Measurements from ENCODE around the gene SRSF6. TPM values are rescaled to one million over a fixed set of nuclear protein-coding genes. Genes with fewer than 3 reads are reported as not detected.

SRSF6 gene
- total and polyA plus RNA-seq, 2 of the 4 experiments (the other 2 are of a cell fraction) = 72.4 to 134 TPM

GRCh38 chr20:43490038-43490437, 32.3 kb downstream of the SRSF6 start:
- H3K27me3 ChIP-seq (ENCODE audit: control insufficient read depth, insufficient read depth, low read length) = peaks cover 3% of the 10 kb centered on the region
- DNase-seq (peak; percentile 15), ATAC-seq (ENCODE audit: low read depth) (peak; percentile 81)
- WGBS, 2 experiments (ENCODE audit: extremely low coverage in 2 of 2, insufficient read length in 1 of 2) = 75% methylated on average over 1 of the region's 2 CpGs; no CpG with 5 or more reads in 1 of the 2 experiments
- H3K9ac ChIP-seq (ENCODE audit: low read depth, low read length) = no peak overlapping the region
- H2BK20ac ChIP-seq (ENCODE audit: low read depth, low read length) = no peak overlapping the region
- H3K18ac ChIP-seq (ENCODE audit: low read depth, low read length) = no peak overlapping the region
- no TSS peak for BruUV-seq (replicated peaks)
- no peak overlapping the region for H4K91ac ChIP-seq (ENCODE audit: insufficient read depth, low read depth, low read length)
- no peak overlapping the region for H3K27ac ChIP-seq (ENCODE audit: insufficient read depth, low read length)
- no peak for TF ChIP-seq USF2 (IDR thresholded peaks at IDR 0.05; ENCODE audit: low read depth, low read length)
- TF ChIP-seq FOS (IDR thresholded peaks at IDR 0.05; ENCODE audit: low read depth, low read length) = no peak
- no peak for TF ChIP-seq MAZ (IDR thresholded peaks at IDR 0.05; ENCODE audit: borderline replicate concordance, low read depth, low read length)
- TF ChIP-seq POLR2A (IDR thresholded peaks at IDR 0.05; ENCODE audit: low read depth, low read length) = no peak
- TF ChIP-seq CTCF (conservative IDR thresholded peaks at IDR 0.05; ENCODE audit: low read depth, low read length) = no peak
- TF ChIP-seq ELK1 (IDR thresholded peaks at IDR 0.05; ENCODE audit: borderline replicate concordance, low read depth, low read length) = no peak
- no peak for TF ChIP-seq RAD21 (IDR thresholded peaks at IDR 0.05; ENCODE audit: low read length)
- no peak for TF ChIP-seq CEBPB (IDR thresholded peaks at IDR 0.05; ENCODE audit: low read depth, low read length)
- no peak for TF ChIP-seq CHD1 (IDR thresholded peaks at IDR 0.05; ENCODE audit: low read depth, low read length)
- no peak for TF ChIP-seq BHLHE40 (IDR thresholded peaks at IDR 0.05; ENCODE audit: low read depth, low read length)
- TF ChIP-seq NFE2L2 (IDR thresholded peaks at IDR 0.05; ENCODE audit: low read depth, low read length) = no peak
- TF ChIP-seq MAFK (IDR thresholded peaks at IDR 0.05; ENCODE audit: low read depth, low read length) = no peak
- no peak for TF ChIP-seq RCOR1 (IDR thresholded peaks at IDR 0.05; ENCODE audit: insufficient replicate concordance, low read length)
- TF ChIP-seq RFX5 (IDR thresholded peaks at IDR 0.05; ENCODE audit: low read depth, low read length) = no peak
- TF ChIP-seq MXI1 (IDR thresholded peaks at IDR 0.05; ENCODE audit: borderline replicate concordance, low read depth, low read length) = no peak
- H3K23ac ChIP-seq (ENCODE audit: low read depth, low read length) = no peak overlapping the region
- H3K36me3 ChIP-seq (ENCODE audit: control insufficient read depth, insufficient read depth, low read length) = no peaks in the 10 kb centered on the region
- H3K9me3 ChIP-seq (ENCODE audit: control insufficient read depth, insufficient read depth, low read length) = no peaks in the 10 kb centered on the region
- no peak overlapping the region for H2BK5ac ChIP-seq (ENCODE audit: low read depth, low read length, poor library complexity, severe bottlenecking)
- no peak overlapping the region for H3K14ac ChIP-seq (replicated peaks; ENCODE audit: low read depth, low read length)
- no peak overlapping the region for H4K8ac ChIP-seq (ENCODE audit: low read depth in 2 of 2, low read length in 2 of 2)
- H3K79me1 ChIP-seq (ENCODE audit: low read depth in 1 of 2, low read length in 2 of 2) = no peaks in the 10 kb centered on the region
- H4K5ac ChIP-seq (ENCODE audit: low read depth, low read length) = no peak overlapping the region
- dilution Hi-C loops (cut with HindIII; ENCODE audit: low sequenced_read_pairs, unreplicated experiment) (no loop called here), in situ Hi-C loops (cut with MboI; ENCODE audit: low sequenced_read_pairs) (no loop called here), intact Hi-C loops (cut with micrococcal nuclease) (no loop called here)
- H3K4me2 ChIP-seq (ENCODE audit: low read depth, low read length) = no peak overlapping the region
- no peaks in the 10 kb centered on the region for H4K20me1 ChIP-seq (ENCODE audit: insufficient read depth, low read length)
- H2AK5ac ChIP-seq (ENCODE audit: low read depth, low read length) = no peak overlapping the region
- H2BK120ac ChIP-seq (ENCODE audit: low read depth, low read length) = no peak overlapping the region
- no peak overlapping the region for H3K56ac ChIP-seq (ENCODE audit: extremely low read depth, insufficient read depth, low read length)
- H3K4ac ChIP-seq (ENCODE audit: low read depth, low read length) = no peak overlapping the region
- H2AFZ ChIP-seq (replicated peaks; ENCODE audit: low read length, poor library complexity) = no peak overlapping the region
- no peak overlapping the region for H2BK15ac ChIP-seq (ENCODE audit: low read depth, low read length)
- no peak overlapping the region for H3K4me3 ChIP-seq (ENCODE audit: insufficient read depth, low read depth, low read length)
- H2AK9ac ChIP-seq (replicated peaks; ENCODE audit: low read depth, low read length, poor library complexity) = no peak overlapping the region
- ChIA-PET CTCF (no interaction called here), POLR2A (ENCODE audit: unreplicated experiment) (no interaction called here)
- peaks cover 1% of the 10 kb centered on the region; the same call in 1 of the 2 replicates for H3K4me1 ChIP-seq (ENCODE audit: control insufficient read depth, insufficient read depth, low read length)
- H3K9me1 ChIP-seq (ENCODE audit: insufficient read depth, low read length) = no peaks in the 10 kb centered on the region
